Ishikawa (cell line): ENCODE measurements around the gene STAT1.

Source experiments
- CEBPB ChIP-seq: IDR thresholded peaks from 2 replicates; pipeline ENCODE4 v1.6.1; 2012
- CREB1 ChIP-seq: IDR thresholded peaks from 2 replicates; pipeline ENCODE4 v1.6.1; 2012; ENCODE audit warnings: low read depth
- EGR1 ChIP-seq: IDR thresholded peaks from 2 replicates; pipeline ENCODE4 v1.6.1; 2012
- EP300 ChIP-seq: IDR thresholded peaks from 2 replicates; pipeline ENCODE4 v1.6.1; 2012; ENCODE audit warnings: borderline replicate concordance
- FOXM1 ChIP-seq: IDR thresholded peaks from 2 replicates; pipeline ENCODE4 v1.6.1; 2012; ENCODE audit warnings: low read depth, borderline replicate concordance
- MAX ChIP-seq: IDR thresholded peaks from 2 replicates; pipeline ENCODE4 v1.6.1; 2012
- NFIC ChIP-seq: IDR thresholded peaks from 2 replicates; pipeline ENCODE4 v1.6.1; 2012
- RAD21 ChIP-seq: IDR thresholded peaks from 2 replicates; pipeline ENCODE4 v1.6.1; 2012; ENCODE audit warnings: low read depth
- REST ChIP-seq: IDR thresholded peaks from 2 replicates; pipeline ENCODE4 v1.6.1; 2012; ENCODE audit warnings: low read depth, mild to moderate bottlenecking
- TAF1 ChIP-seq: IDR thresholded peaks from 2 replicates; pipeline ENCODE4 v1.6.1; 2012; ENCODE audit warnings: low read depth, mild to moderate bottlenecking
- TCF12 ChIP-seq: IDR thresholded peaks from 2 replicates; pipeline ENCODE4 v1.6.1; 2012; ENCODE audit warnings: low read depth
- TEAD4 ChIP-seq: IDR thresholded peaks from 2 replicates; pipeline ENCODE4 v1.6.1; 2012
- USF1 ChIP-seq: IDR thresholded peaks from 2 replicates; pipeline ENCODE4 v1.6.1; 2012
- YY1 ChIP-seq: IDR thresholded peaks from 2 replicates; pipeline ENCODE4 v1.6.1; 2012; ENCODE audit warnings: low read depth
- ZBTB7A ChIP-seq: IDR thresholded peaks from 2 replicates; pipeline ENCODE4 v1.6.1; 2012; ENCODE audit warnings: low read depth

STAT1 gene

GRCh38 chr2:190947141-190947540 lies 66.8 kb downstream of the STAT1 start:
- TF ChIP-seq EGR1 = no peak
- no peak; the same call in 1 of the 2 replicates for TF ChIP-seq TEAD4

GRCh38 chr2:190943706-190944105 lies 70.3 kb downstream of the STAT1 start:
- no peak for TF ChIP-seq EGR1
- TF ChIP-seq CREB1 = no peak
- no peak for TF ChIP-seq TEAD4
- TF ChIP-seq MAX = no peak
- no peak for TF ChIP-seq REST
- no peak for TF ChIP-seq FOXM1
- no peak for TF ChIP-seq RAD21
- TF ChIP-seq ZBTB7A = no peak
- no peak for TF ChIP-seq TCF12
- no peak for TF ChIP-seq EP300
- no peak for TF ChIP-seq TAF1
- TF ChIP-seq USF1 = no peak
- TF ChIP-seq NFIC = no peak
- TF ChIP-seq CEBPB = no peak
- TF ChIP-seq YY1 = no peak

GRCh38 chr2:190942697-190943096 lies 71.3 kb downstream of the STAT1 start:
- TF ChIP-seq TAF1 (no peak), CREB1 (no peak), USF1 (no peak), CEBPB (no peak), RAD21 (no peak), EGR1 (no peak), REST (no peak), TEAD4 (no peak), ZBTB7A (no peak), EP300 (no peak), TCF12 (no peak), MAX (no peak), YY1 (no peak), FOXM1 (no peak), NFIC (no peak)

- TF ChIP-seq ZBTB7A = no peak
- no peak for TF ChIP-seq EP300
- TF ChIP-seq YY1 = no peak
- TF ChIP-seq REST = no peak
- TF ChIP-seq RAD21 = no peak
- TF ChIP-seq EGR1 = no peak
Observed at GRCh38 chr2:190941571-190941970, 72.4 kb downstream of the STAT1 start.

GRCh38 chr2:190940454-190940853 lies 73.5 kb downstream of the STAT1 start:
- TF ChIP-seq FOXM1 = no peak
- TF ChIP-seq CREB1 = no peak
- TF ChIP-seq EGR1 = no peak
- TF ChIP-seq NFIC = no peak
- TF ChIP-seq RAD21 = no peak
